HG02840 (cell line): ENCODE measurements around the gene GPR146.
"Not testable (repeated sequence)": the region's sequence is repeated elsewhere in the genome, so short reads cannot be mapped to it uniquely, and the experiment has no call there.

ENCODE experiments used
- ATAC-seq: cut with Tn5 transposase; IDR thresholded peaks from one replicate; pipeline ENCODE4 v1.9.1; 2021; ENCODE audit warnings: mild to moderate bottlenecking, moderate library complexity, moderate number of reproducible peaks; ENCODE audit not compliant: unreplicated experiment, low FRiP score

The GPR146 gene

DNA sequence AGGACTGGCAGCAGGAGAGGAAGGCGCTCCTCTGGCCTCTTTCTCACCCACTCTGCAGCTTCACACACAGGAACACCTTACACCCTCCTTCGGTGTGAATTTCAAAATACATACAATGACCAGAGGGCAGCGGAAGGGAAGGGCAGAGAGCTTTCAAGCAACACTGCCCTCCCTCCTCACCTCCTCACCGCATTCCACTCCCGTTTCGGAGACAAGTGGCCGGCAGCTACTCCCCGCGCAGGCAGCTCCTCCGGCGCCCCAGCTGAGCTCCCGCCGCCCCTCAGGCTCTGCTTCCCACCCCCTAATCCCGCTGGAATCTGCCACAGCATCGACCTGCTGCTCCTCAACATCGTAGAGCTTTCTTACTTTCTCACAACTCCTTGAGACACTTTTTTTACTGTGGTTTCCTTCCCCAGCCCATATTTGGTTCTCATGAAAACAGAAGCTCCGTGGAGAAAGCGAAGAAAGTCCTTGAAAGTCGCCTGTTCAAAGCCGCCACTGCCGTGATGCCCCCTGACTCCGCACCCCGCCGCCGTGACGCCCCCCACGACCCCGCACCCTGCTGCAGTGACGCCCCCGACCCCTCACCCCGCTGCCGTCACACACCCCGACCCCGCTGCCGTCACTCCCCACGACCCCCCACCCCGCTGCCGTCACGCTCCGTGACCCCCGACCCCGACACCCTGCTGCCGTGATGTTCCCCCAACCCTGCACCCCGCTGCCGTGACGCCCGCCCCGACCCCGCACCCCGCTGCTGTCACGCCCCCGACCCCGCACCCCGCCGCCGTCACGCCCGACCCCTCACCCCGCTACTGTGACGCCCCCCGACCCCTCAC, 29.0 kb downstream of the GPR146 start:
- no peak for ATAC-seq

GRCh38 chr7:1074018-1074417, 29.7 kb downstream of the GPR146 start:
- not testable (repeated sequence) for ATAC-seq

- no peak for ATAC-seq
Measured at GRCh38 chr7:1074593-1075431, 30.5 kb downstream of the GPR146 start.

GRCh38 chr7:1076184-1077072, 32.1 kb downstream of the GPR146 start:
- no peak for ATAC-seq

DNA sequence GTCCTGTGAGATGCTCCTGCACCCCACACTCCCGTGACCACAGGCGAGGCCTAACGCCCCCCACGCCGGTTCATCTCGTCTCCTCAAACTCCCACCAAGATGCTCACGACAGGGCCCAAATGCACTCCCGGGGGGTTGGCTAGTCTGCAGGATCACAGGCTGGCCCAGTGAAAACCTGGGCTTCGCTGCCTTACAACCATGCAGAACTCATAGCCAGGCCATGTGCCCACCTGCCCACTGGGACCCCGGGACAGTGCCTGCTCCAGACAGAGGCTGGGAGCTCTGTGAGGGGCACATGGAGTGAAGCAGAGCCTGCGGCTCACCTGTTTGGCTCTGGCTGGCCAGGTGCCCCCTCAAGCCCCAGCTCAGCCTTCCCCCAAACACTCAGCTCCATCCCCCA, 34.2 kb downstream of the GPR146 start:
- ATAC-seq = no peak

GRCh38 chr7:1078985-1079384, 34.6 kb downstream of the GPR146 start:
- ATAC-seq = no peak

DNA sequence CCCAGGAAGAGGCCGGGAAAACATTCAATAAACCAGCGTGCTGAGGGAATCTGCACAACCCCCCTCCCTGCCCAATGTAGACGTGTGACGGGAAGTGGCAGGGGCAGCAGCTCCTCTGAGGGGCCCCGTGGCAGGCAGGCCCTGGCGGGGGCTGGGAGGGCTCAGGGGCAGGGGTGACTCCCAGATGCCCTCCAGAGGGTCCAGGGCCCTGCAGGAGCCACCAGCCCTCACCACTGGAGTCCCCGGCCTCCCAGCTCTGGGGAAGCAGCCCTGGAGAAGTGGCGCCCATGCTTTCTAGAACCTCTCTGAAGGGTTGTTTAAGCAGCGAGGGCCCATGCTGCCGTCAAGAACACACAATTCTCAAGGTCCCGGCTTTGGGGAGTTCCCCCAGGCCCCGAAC, 35.2 kb downstream of the GPR146 start:
- no peak for ATAC-seq

GRCh38 chr7:1080252-1080920, 36.0 kb downstream of the GPR146 start:
- no peak for ATAC-seq

DNA sequence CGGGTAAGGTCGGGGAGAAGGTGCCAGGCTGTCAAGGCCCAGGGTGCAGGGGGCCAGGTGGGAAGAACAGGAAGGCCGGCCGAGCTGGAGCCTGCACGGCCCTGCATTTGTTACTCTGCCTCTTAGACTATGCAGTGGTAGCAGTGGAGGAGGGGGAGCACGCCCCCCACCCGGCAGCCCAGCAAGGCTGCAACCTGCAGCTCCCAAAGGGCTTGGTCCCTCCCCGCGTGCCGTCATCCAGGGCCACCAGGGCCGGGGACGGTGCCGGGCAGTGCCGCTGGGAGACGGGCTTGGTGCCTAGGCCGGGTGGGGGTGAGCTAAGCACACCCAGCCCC, 36.5 kb downstream of the GPR146 start:
- ATAC-seq = no peak

- ATAC-seq = no peak
Measured at GRCh38 chr7:1081336-1081735, 37.0 kb downstream of the GPR146 start.

DNA sequence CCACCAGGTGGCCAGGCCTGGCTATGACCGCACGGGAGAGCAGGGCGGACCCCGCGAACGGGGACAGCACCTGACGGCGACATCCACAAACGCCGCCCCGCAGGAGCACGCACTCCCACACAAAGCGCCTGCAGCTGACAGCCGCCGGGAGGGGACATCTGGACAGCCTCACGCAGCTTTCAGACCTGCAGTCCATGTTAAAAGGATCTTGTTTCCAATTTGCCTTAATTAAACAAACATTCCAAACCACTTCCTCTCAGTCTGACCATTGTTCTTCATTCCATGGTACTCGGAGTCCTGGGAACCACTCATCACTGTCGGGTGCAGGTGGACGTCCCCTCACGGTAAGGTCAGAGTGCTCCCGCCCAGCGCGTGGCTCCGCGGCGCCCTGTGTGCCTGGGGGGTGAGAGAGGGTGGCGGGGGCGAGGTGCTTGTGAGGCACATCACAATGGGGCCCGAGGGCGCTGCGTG, 37.6 kb downstream of the GPR146 start:
- ATAC-seq = no peak

DNA sequence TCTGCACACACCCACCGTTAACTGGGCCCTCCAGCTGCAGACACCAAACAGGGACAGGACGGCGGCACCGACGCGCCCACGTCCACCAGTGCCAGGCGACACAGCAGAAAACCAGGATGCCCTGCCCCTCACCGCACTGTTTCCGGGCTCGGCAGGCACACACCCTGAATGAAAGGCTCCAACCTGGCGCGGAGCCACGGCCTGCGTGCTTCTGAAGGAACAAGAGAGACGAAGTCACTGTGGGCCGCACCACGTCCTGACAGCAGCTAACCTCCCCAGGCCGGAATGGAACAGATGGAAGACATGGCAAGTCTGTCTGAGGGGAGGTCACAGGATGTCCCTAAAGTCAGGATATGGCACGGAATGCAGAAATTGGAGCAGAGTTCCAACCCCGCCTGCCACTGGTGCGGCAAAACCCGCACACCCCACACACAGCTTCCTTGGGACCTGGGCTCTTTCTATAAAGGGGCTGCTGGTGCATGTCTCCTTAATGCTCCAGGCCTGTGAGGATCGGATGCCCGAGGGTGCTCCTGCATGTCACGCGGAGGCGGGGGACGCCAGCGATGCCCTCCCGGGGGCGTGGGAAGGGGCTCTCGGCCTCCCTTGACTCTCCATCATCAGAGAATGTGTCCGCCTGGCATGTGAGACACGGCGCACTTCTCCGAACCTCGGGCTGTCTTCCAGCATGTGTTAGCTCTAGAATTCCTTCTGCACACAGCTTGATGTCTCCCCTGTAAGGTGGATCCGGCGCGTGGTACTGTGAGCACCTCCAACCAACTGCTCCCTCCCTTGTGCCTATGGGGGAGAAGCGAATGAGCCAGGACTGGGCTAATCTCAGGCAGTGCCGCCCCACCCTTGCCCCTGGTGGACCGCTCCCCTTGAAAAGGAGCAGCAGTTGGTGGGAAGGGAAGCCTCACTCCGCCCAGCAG, 39.6 kb downstream of the GPR146 start:
- no peak for ATAC-seq

GRCh38 chr7:1085266-1085665, 40.9 kb downstream of the GPR146 start:
- no peak for ATAC-seq

- ATAC-seq = no peak
Measured at GRCh38 chr7:1085910-1086421, 41.6 kb downstream of the GPR146 start.

- ATAC-seq = peak; percentile 73
Measured at GRCh38 chr7:1086588-1087464, 42.5 kb downstream of the GPR146 start.

DNA sequence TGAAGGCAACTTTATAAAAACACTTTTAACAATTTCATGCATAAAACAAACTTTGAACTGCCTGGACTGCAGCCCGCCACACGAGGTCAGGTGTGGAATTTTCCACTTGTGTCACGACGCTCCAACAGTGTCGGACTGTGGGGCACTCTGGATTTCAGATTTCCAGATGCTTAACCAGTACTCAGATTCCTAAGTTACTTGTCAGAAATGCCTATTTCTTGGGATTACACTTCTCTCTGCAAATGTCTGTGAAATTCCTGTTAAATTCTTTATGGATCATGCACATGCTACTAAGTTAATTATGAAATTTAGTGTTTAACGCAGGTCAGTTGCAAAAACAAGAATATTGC, 43.1 kb downstream of the GPR146 start:
- no peak for ATAC-seq

DNA sequence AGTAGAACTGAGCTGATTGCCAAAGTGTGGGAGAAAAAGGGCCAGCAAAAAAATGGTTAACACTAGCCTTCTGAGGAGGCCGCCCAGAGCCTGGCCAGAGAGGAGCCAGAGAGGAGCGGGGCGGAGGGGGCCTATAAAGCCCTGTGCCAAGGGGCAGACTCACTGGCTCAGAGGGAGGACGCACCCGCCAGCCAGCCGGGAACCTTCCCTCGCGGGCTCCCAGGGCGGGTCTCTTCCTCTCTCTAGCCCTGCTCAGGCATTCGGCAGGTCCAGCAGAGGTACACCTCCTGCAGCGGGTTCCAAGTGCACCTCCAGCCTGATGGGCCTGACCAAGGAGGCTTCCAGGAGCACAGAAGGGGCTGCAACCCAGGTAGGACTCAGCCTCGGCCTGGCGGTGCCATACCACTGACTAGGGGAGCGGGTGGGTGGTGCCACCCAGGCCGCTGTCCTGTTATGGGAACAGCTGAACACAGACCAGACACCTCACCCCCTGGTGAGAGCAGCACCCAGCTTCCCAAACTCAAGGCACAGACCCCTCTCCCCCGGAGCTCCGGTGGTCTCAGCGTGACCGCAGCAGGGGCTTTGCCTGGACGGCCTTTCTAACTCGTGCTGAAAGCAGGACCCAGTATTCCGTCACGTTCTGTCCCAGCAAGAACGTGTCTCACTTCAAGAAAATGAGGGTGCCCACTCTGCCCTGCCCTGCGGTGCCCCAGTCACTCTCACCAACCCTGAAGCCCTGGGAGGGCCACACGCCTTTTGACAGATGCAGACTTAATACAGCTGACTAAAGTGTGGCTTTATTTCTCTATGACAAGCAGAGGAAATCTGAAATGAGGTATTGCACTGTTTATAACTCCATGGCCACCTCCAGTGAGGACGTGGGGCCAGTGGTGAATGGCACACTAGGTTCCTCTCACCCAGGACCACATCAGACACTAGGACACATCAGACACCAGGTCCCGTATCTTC, 43.9 kb downstream of the GPR146 start, which contains the start of gene GPER1:
GPER1 (plus strand) TSS at position 162 of the 969 bp plus-strand sequence. CDS start 3,616 bp downstream, outside the sequence.
- no peak for ATAC-seq
